ENCODE data around the gene LRP1.

GRCh38 chr12:57165741-57166140 is 37.5 kb downstream of the LRP1 start:
- TF ChIP-seq CTCF (IDR thresholded peaks at IDR 0.05; ENCODE audit: insufficient read depth, low read length) (no peak), POLR2AphosphoS5 (IDR thresholded peaks at IDR 0.05; ENCODE audit: low read depth) (no peak)
